ENCODE results near the gene PTPN18. TPM values are rescaled to one million over a fixed set of nuclear protein-coding genes. Genes with fewer than 3 reads are reported as not detected.

PTPN18 gene
- total RNA-seq, 1 experiment from 2014 or later = 16.3 TPM

GRCh38 chr2:130349174-130349573 lies 6.7 kb upstream of the PTPN18 start:
- peaks cover 10 to 11% of the 10 kb centered on the region in 2 experiments for H3K4me1 Mint-ChIP-seq
- Histone ChIP-seq H3K79me1 (ENCODE audit: insufficient read depth, low read depth, low read length, poor library complexity, severe bottlenecking) (no peaks in the 10 kb centered on the region), H3K18ac (ENCODE audit: insufficient read length, low read depth, low read length) (no peak overlapping the region), H2AK5ac (ENCODE audit: insufficient read length, low read length) (no peak overlapping the region), H4K8ac (replicated peaks; ENCODE audit: insufficient read length, low read depth, low read length) (no peak overlapping the region), H2BK12ac (ENCODE audit: insufficient read length, low read depth, low read length) (no peak overlapping the region), H2BK5ac (ENCODE audit: insufficient read length, low read length) (no peak overlapping the region), H4K5ac (ENCODE audit: insufficient read length, low read depth, low read length) (no peak overlapping the region), H3K27ac (ENCODE audit: insufficient read length, low read depth, low read length) (no peak overlapping the region), H2BK120ac (ENCODE audit: low read depth, low read length, poor library complexity, severe bottlenecking) (no peak overlapping the region), H3K23ac (ENCODE audit: insufficient read length, low read depth, low read length) (no peak overlapping the region), H2AFZ (ENCODE audit: low read length) (no peak overlapping the region), H4K20me1 (ENCODE audit: control insufficient read depth, insufficient read depth, insufficient read length) (no peaks in the 10 kb centered on the region), H3K14ac (ENCODE audit: insufficient read depth, low read length) (no peak overlapping the region), H3K79me2 (ENCODE audit: insufficient read depth, low read length) (no peaks in the 10 kb centered on the region), H3K4me1 (ENCODE audit: insufficient read depth, low read length) (no peaks in the 10 kb centered on the region), H3T11ph (ENCODE audit: low read length) (no peak overlapping the region), H3K4ac (ENCODE audit: low read depth, low read length) (no peak overlapping the region), H3K56ac (ENCODE audit: insufficient read length, low read depth, low read length) (no peak overlapping the region), H2BK20ac (ENCODE audit: low read depth, low read length, poor library complexity, severe bottlenecking) (no peak overlapping the region), H3K27me3 (ENCODE audit: insufficient read depth, low read length) (no peaks in the 10 kb centered on the region), H3K9ac (ENCODE audit: extremely low read depth, insufficient read length, low read length) (no peak overlapping the region), H3K23me2 (ENCODE audit: insufficient read length, low read depth, low read length, poor library complexity, severe bottlenecking) (no peaks in the 10 kb centered on the region), H3K9me3 (ENCODE audit: control insufficient read depth, low read depth, low read length) (no peaks in the 10 kb centered on the region), H4K91ac (ENCODE audit: insufficient read length, low read depth, low read length) (no peak overlapping the region), H3K4me2 (ENCODE audit: insufficient read depth, insufficient read length, low read length) (no peak overlapping the region), H2BK15ac (ENCODE audit: low read depth, low read length) (no peak overlapping the region)
- peaks cover 41 to 58% (median 43%) of the 10 kb centered on the region in 3 experiments; a peak in 6 of 7 replicates for H3K36me3 Mint-ChIP-seq (ENCODE audit: insufficient read depth in 1 of 3, low read depth in 3 of 3)
- TF ChIP-seq CTCF (conservative IDR thresholded peaks at IDR 0.05) = no peak
- no CpG with 5 or more reads among the region's 3 CpGs for WGBS (ENCODE audit: extremely low coverage, insufficient read length, low lambda C conversion rate)
- DNase-seq = no peak
- no peak overlapping the region for H3K27ac Mint-ChIP-seq
- H3K27me3 Mint-ChIP-seq (ENCODE audit: low read depth) = peaks cover 13% of the 10 kb centered on the region
- no peaks in the 10 kb centered on the region for H3K9me3 Mint-ChIP-seq
- no peak overlapping the region for H3K4me3 Mint-ChIP-seq
